Karpas-422 (cell line): ENCODE results near the gene FBLN5. TPM values are rescaled to one million over a fixed set of nuclear protein-coding genes. Genes with fewer than 3 reads are reported as not detected.

Experiments used
- DNase-seq: peaks from one replicate; pipeline ENCODE4 v3.0.0-alpha.2; 2015
- H2AFZ ChIP-seq: fragments of 200-600 bp; sonication (generic); 2 replicates; pipeline ENCODE4 v1.6.1; 2014; ENCODE audit warnings: antibody characterized with exemption, low read length, mixed read lengths
- H3K27ac ChIP-seq: fragments of 200-600 bp; sonication (generic); 2 replicates; pipeline ENCODE4 v1.5.1; 2014; ENCODE audit warnings: mild to moderate bottlenecking, low read length, moderate library complexity
- H3K27me3 ChIP-seq: fragments of 200-600 bp; sonication (generic); 2 replicates; pipeline ENCODE4 v1.6.1; 2014; ENCODE audit warnings: low read length, mixed read lengths
- H3K36me3 ChIP-seq: fragments of 200-600 bp; sonication (generic); 2 replicates; pipeline ENCODE4 v1.6.1; 2014; ENCODE audit warnings: low read length, mixed read lengths; ENCODE audit not compliant: insufficient read depth
- H3K4me1 ChIP-seq: fragments of 200-600 bp; sonication (generic); 2 replicates; pipeline ENCODE4 v1.6.1; 2014; ENCODE audit warnings: mild to moderate bottlenecking, low read length, mixed read lengths
- H3K4me2 ChIP-seq: fragments of 200-600 bp; sonication (generic); 2 replicates; pipeline ENCODE4 v1.6.1; 2014; ENCODE audit warnings: low read length, low read depth, mild to moderate bottlenecking; ENCODE audit not compliant: poor library complexity, severe bottlenecking
- H3K4me3 ChIP-seq: fragments of 200-600 bp; sonication (generic); 2 replicates; pipeline ENCODE4 v1.5.1; 2014; ENCODE audit warnings: mild to moderate bottlenecking, antibody characterized with exemption, low read length, mixed read lengths
- H3K79me2 ChIP-seq: fragments of 200-600 bp; sonication (generic); 2 replicates; pipeline ENCODE4 v1.6.1; 2014; ENCODE audit warnings: mild to moderate bottlenecking, low read length, mixed read lengths
- H3K9ac ChIP-seq: fragments of 200-600 bp; sonication (generic); 2 replicates; pipeline ENCODE4 v1.6.0; 2014; ENCODE audit warnings: low read length
- H3K9me2 ChIP-seq: fragments of 200-600 bp; sonication (generic), shearing (Covaris generic); replicated peaks from 2 replicates; pipeline ENCODE4 v1.6.0; 2014; ENCODE audit warnings: mild to moderate bottlenecking, low read length, moderate library complexity; ENCODE audit not compliant: insufficient read depth
- H3K9me3 ChIP-seq: fragments of 300-700, 200-600 bp; sonication (generic); 2 replicates; pipeline ENCODE4 v1.6.1; 2014; ENCODE audit warnings: low read length, mixed read lengths
- H4K20me1 ChIP-seq: fragments of 200-600 bp; sonication (generic); 2 replicates; pipeline ENCODE4 v1.6.1; 2014; ENCODE audit warnings: mild to moderate bottlenecking, antibody characterized with exemption, low read length, low read depth; ENCODE audit not compliant: insufficient read depth
- total RNA-seq: library from RNA; depleted of rRNA; stranded (reverse); fragments of >200 nt; shearing (Covaris generic); gene quantifications from 2 replicates; pipeline ENCODE4 v1.2.3, GENCODE V29; 2014; ENCODE audit warnings: low replicate concordance; rRNA removed

Gene FBLN5
- total RNA-seq, result not detected in 2 replicates

GRCh38 chr14:91947475-91948184 is at the start of gene FBLN5:
Gene FBLN5 (minus strand): TSS chr14:91947694. CDS start chr14:91947229, 465 bp downstream.
- Histone ChIP-seq H3K4me2 (no peak within 1 kb of the TSS), H3K27ac (no peak within 1 kb of the TSS), H3K4me1 (no peaks in the 10 kb centered on the region), H3K27me3 (no peaks in the 10 kb centered on the region), H2AFZ (no peak within 1 kb of the TSS), H3K79me2 (no peaks in the 10 kb centered on the region), H3K36me3 (no peaks in the 10 kb centered on the region), H3K4me3 (no peak within 1 kb of the TSS), H3K9ac (no peak within 1 kb of the TSS), H3K9me2 (no peaks in the 10 kb centered on the region), H3K9me3 (no peaks in the 10 kb centered on the region), H4K20me1 (no peaks in the 10 kb centered on the region)
- DNase-seq, result no peak

- H2AFZ ChIP-seq, result no peak overlapping the region
- H3K9ac ChIP-seq, result no peak overlapping the region
- peaks cover 16% of the 10 kb centered on the region; the same call in 1 of the 2 replicates for H3K79me2 ChIP-seq
- H3K9me2 ChIP-seq, result no peaks in the 10 kb centered on the region
- H3K4me3 ChIP-seq, result no peak overlapping the region
- peaks cover 33% of the 10 kb centered on the region for H3K36me3 ChIP-seq
- H3K4me2 ChIP-seq, result peak overlapping the region; percentile 46
- H3K27me3 ChIP-seq, result no peaks in the 10 kb centered on the region
- H4K20me1 ChIP-seq, result no peaks in the 10 kb centered on the region
- H3K4me1 ChIP-seq, result peaks cover 14% of the 10 kb centered on the region
- no peaks in the 10 kb centered on the region for H3K9me3 ChIP-seq
- peak; percentile 94 for DNase-seq
- peak overlapping the region; percentile 48 for H3K27ac ChIP-seq
These were observed 49.5 kb upstream of the FBLN5 start for GRCh38 chr14:91996948-91997371.

GRCh38 chr14:91987192-91987591 is 39.7 kb upstream of the FBLN5 start:
- H3K9ac ChIP-seq, result no peak overlapping the region
- H4K20me1 ChIP-seq, result no peaks in the 10 kb centered on the region
- no peak overlapping the region for H3K4me3 ChIP-seq
- no peak overlapping the region for H2AFZ ChIP-seq
- no peaks in the 10 kb centered on the region for H3K4me1 ChIP-seq
- no peak overlapping the region for H3K27ac ChIP-seq
- no peak overlapping the region for H3K4me2 ChIP-seq
- peaks cover 82% of the 10 kb centered on the region for H3K36me3 ChIP-seq
- peaks cover 36% of the 10 kb centered on the region for H3K79me2 ChIP-seq
- no peaks in the 10 kb centered on the region for H3K27me3 ChIP-seq
- no peaks in the 10 kb centered on the region for H3K9me2 ChIP-seq
- no peaks in the 10 kb centered on the region for H3K9me3 ChIP-seq
- no peak for DNase-seq

- H3K4me1 ChIP-seq, result no peaks in the 10 kb centered on the region
- no peak overlapping the region for H3K9ac ChIP-seq
- H3K4me3 ChIP-seq, result no peak overlapping the region
- H3K4me2 ChIP-seq, result no peak overlapping the region
- H4K20me1 ChIP-seq, result no peaks in the 10 kb centered on the region
- no peaks in the 10 kb centered on the region for H3K27me3 ChIP-seq
- H3K27ac ChIP-seq, result no peak overlapping the region
- peaks cover 30% of the 10 kb centered on the region for H3K79me2 ChIP-seq
- H3K36me3 ChIP-seq, result peaks cover 68% of the 10 kb centered on the region
- H3K9me2 ChIP-seq, result no peaks in the 10 kb centered on the region
- H2AFZ ChIP-seq, result no peak overlapping the region
- no peaks in the 10 kb centered on the region for H3K9me3 ChIP-seq
- no peak for DNase-seq
These were observed 38.2 kb upstream of the FBLN5 start for GRCh38 chr14:91985521-91986255.

GRCh38 chr14:91985008-91985407 is 37.5 kb upstream of the FBLN5 start:
- Histone ChIP-seq H3K79me2 (peaks cover 28% of the 10 kb centered on the region), H3K27ac (no peak overlapping the region), H3K4me1 (no peaks in the 10 kb centered on the region), H3K9ac (no peak overlapping the region), H3K4me3 (no peak overlapping the region), H3K27me3 (no peaks in the 10 kb centered on the region), H4K20me1 (no peaks in the 10 kb centered on the region), H3K4me2 (no peak overlapping the region), H3K9me2 (no peaks in the 10 kb centered on the region), H3K36me3 (peaks cover 64% of the 10 kb centered on the region), H2AFZ (no peak overlapping the region), H3K9me3 (no peaks in the 10 kb centered on the region)
- DNase-seq, result no peak

- no peak overlapping the region for H2AFZ ChIP-seq
- no peak overlapping the region for H3K9ac ChIP-seq
- DNase-seq, result no peak
- no peaks in the 10 kb centered on the region for H4K20me1 ChIP-seq
- no peaks in the 10 kb centered on the region for H3K9me2 ChIP-seq
- H3K4me2 ChIP-seq, result no peak overlapping the region
- no peak overlapping the region for H3K4me3 ChIP-seq
- no peaks in the 10 kb centered on the region for H3K9me3 ChIP-seq
- no peak overlapping the region for H3K27ac ChIP-seq
- no peaks in the 10 kb centered on the region for H3K4me1 ChIP-seq
- H3K27me3 ChIP-seq, result no peaks in the 10 kb centered on the region
- peaks cover 28% of the 10 kb centered on the region for H3K79me2 ChIP-seq
- H3K36me3 ChIP-seq, result peaks cover 59% of the 10 kb centered on the region
These were observed 36.1 kb upstream of the FBLN5 start for GRCh38 chr14:91983588-91983987.

GRCh38 chr14:91980157-91980556 is 32.7 kb upstream of the FBLN5 start:
- no peaks in the 10 kb centered on the region for H3K27me3 ChIP-seq
- peaks cover 34% of the 10 kb centered on the region for H3K36me3 ChIP-seq
- H3K27ac ChIP-seq, result no peak overlapping the region
- no peak overlapping the region for H3K4me3 ChIP-seq
- no peak for DNase-seq
- no peaks in the 10 kb centered on the region for H3K9me3 ChIP-seq
- no peak overlapping the region for H2AFZ ChIP-seq
- H3K9ac ChIP-seq, result no peak overlapping the region
- H3K9me2 ChIP-seq, result no peaks in the 10 kb centered on the region
- peaks cover 19% of the 10 kb centered on the region for H3K79me2 ChIP-seq
- no peaks in the 10 kb centered on the region for H4K20me1 ChIP-seq
- H3K4me1 ChIP-seq, result no peaks in the 10 kb centered on the region
- H3K4me2 ChIP-seq, result no peak overlapping the region

GRCh38 chr14:91977884-91978283 is 30.4 kb upstream of the FBLN5 start:
- Histone ChIP-seq H3K9me2 (no peaks in the 10 kb centered on the region), H3K9ac (no peak overlapping the region)

More at GRCh38 chr14:91977884-91978283, 30.4 kb upstream of the FBLN5 start:
- Histone ChIP-seq H3K27me3 (no peaks in the 10 kb centered on the region), H3K79me2 (peaks cover 7% of the 10 kb centered on the region), H3K9me3 (no peaks in the 10 kb centered on the region), H3K4me3 (no peak overlapping the region), H3K4me2 (no peak overlapping the region), H2AFZ (no peak overlapping the region), H4K20me1 (no peaks in the 10 kb centered on the region), H3K27ac (no peak overlapping the region), H3K4me1 (no peaks in the 10 kb centered on the region), H3K36me3 (peaks cover 24% of the 10 kb centered on the region)
- no peak for DNase-seq
